WI38 (cell line): ENCODE measurements around the gene COL18A1.

ENCODE experiments used
- H3K4me3 ChIP-seq: 2 replicates; pipeline ENCODE4 v1.5.1; 2011; ENCODE audit warnings: low read depth, mild to moderate bottlenecking, control low read depth, low read length
- TF ChIP-seq, protein P1 (sequence below): IDR thresholded peaks from 2 replicates; pipeline ENCODE4 v1.5.1; 2012; ENCODE audit warnings: low read depth, mild to moderate bottlenecking, control low read depth, low read length

The COL18A1 gene

DNA sequence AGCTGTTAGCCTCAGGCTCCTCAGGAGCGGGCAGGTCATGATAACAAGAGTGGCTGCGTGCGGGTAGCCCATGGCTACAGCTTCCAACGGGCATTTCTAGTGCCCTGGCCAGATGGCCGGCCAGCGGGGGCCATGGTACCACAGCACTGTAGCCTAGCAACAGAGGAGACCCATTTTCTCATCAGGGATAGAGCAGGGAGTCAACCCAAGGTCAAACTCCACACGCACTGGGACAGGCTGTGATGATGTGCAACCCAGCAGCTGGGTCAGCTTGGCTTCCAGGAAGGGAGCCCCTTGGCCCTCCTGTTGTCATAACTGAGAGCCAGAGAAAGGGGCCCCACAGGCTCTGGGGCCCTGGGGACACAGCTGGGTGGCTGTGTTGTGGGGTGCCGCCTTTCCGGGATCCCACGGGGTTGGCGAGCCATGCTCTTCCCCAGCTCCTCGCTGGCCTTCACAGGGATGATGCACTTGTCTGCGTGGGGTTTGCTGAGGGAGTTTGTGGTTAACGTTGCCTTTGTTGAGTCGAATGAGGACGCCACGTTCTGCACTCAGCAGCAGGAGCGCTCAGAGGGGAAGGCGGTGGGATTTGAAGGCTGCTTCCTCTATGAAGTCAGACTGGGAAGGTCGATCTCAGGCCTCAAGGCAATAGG is 46.3 kb downstream of the COL18A1 start:
- TF ChIP-seq, protein P1, sequence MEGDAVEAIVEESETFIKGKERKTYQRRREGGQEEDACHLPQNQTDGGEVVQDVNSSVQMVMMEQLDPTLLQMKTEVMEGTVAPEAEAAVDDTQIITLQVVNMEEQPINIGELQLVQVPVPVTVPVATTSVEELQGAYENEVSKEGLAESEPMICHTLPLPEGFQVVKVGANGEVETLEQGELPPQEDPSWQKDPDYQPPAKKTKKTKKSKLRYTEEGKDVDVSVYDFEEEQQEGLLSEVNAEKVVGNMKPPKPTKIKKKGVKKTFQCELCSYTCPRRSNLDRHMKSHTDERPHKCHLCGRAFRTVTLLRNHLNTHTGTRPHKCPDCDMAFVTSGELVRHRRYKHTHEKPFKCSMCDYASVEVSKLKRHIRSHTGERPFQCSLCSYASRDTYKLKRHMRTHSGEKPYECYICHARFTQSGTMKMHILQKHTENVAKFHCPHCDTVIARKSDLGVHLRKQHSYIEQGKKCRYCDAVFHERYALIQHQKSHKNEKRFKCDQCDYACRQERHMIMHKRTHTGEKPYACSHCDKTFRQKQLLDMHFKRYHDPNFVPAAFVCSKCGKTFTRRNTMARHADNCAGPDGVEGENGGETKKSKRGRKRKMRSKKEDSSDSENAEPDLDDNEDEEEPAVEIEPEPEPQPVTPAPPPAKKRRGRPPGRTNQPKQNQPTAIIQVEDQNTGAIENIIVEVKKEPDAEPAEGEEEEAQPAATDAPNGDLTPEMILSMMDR = no peak

DNA sequence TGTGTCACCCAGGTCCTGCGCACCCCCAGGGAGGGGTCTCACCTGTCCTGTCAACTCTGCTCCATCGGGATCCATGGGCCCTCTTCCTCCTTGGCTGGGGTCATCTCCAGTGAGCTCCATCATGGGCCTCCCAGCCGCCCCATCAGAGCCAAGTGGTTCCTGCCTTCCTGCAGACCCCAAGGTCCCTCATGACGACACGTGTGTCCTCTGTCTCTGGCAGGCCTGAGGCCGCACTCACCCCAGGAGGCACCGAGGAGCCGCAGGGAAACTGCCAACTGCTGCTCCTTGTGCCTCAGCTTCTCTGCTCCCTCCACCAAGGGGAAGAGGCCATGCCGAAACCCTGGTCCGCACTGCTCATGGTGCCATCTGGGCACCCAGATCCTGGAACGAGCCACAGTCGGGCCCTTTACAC is 46.8 kb downstream of the COL18A1 start:
- TF ChIP-seq, protein P1 = no peak
- no peak overlapping the region for H3K4me3 ChIP-seq

More for the DNA sequence above, 46.3 kb downstream of the COL18A1 start:
- H3K4me3 ChIP-seq = no peak overlapping the region

DNA sequence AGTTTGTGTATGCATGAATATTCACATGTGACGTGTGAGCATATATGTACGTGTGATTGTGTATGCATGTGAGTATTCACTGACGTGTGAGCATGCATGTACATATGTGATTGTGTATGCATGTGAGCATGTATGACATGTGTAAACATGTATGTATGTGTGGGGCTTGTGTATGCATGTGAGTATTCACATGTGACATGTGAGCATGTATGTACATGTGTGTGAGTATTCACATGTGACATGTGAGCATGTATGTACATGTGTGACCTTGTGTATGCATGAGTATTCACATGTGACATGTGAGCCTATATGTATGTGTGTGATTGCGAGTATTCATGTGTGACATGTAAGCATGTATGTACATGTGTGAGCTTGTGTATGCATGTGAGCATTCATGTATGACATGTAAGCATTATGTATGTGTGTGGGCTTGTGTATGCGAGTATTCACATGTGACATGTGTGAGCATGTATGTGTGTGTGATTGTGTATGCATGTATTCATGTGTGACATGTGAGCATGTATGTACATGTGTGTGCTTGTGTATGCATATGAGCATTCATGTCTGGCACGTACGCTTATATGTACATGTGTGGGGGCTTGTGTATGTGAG is 47.8 kb downstream of the COL18A1 start:
- H3K4me3 ChIP-seq = no peak overlapping the region
- TF ChIP-seq, protein P1 = no peak

DNA sequence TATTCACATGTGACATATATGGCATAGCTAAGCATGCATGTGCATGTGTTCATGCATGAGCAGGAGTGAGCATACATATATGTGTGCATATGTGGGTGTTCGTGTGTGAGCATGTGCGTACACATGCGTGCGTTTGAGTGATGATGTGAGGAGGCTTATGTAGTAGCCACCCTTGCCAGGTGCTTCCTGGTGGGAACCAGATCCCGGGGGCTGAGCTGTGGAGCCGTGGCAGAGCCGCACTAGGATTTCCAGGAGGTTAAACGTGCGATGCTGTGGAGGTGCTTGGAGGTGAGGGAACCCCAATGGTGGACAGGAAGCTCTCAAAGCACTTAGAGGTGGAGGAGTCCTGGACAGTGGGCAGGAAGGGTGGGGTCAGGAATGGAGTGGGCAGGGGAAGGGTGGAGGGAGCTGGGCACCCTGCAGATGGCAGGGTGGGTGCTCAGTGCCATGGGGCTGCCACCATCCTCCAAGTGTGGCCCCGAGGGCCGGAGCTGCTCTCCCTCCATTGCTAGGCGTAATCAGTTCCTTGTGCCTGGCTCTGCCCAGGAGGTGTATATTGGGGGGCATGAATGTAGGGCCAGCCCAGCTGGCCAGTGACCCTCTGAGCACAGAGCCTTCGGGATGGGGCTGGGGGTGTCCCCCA is 48.5 kb downstream of the COL18A1 start:
- TF ChIP-seq, protein P1 = no peak

DNA sequence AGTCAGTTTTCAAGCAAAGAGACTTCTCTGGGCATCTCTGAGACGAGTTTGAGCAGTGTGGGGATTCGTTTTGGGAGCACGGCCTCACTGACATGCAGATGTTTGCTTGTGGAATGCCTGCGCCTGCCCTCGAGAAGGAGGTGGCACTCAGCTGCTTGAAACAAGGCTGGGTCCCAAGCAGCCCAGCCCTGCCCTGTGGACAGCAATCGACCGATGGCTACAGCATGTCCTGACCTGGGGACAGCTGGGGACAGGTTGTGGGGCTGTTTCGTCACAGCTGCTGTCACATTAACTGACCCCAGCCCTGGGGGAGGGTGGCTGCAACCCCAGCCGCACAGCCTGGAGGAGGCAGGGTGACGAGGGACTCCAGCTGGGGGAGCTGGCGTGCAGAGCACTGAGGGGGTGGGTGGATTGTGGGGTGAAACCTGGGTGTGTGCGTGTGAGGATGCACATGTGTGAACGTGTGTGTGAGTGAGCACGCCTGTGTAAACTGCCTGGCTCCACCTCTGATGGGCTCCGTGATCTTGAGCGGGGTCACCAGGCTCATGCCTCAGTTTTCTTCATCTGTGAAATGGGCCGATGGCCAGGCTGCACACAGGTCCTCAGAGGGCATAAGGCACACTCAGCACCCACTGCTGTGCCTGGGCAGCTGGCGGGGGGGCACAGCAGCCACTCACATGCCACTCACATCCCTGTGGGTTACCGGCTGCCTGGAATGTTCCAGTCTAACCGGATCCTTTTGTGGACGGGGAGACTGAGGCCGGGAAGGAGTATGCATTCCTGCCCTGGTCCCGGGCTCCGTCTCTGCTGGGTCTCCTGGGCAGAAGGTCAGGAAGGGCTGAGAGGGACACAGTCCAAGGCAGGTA is 49.3 kb downstream of the COL18A1 start:
- no peak overlapping the region for H3K4me3 ChIP-seq

More for the DNA sequence above, 48.5 kb downstream of the COL18A1 start:
- no peak overlapping the region for H3K4me3 ChIP-seq

DNA sequence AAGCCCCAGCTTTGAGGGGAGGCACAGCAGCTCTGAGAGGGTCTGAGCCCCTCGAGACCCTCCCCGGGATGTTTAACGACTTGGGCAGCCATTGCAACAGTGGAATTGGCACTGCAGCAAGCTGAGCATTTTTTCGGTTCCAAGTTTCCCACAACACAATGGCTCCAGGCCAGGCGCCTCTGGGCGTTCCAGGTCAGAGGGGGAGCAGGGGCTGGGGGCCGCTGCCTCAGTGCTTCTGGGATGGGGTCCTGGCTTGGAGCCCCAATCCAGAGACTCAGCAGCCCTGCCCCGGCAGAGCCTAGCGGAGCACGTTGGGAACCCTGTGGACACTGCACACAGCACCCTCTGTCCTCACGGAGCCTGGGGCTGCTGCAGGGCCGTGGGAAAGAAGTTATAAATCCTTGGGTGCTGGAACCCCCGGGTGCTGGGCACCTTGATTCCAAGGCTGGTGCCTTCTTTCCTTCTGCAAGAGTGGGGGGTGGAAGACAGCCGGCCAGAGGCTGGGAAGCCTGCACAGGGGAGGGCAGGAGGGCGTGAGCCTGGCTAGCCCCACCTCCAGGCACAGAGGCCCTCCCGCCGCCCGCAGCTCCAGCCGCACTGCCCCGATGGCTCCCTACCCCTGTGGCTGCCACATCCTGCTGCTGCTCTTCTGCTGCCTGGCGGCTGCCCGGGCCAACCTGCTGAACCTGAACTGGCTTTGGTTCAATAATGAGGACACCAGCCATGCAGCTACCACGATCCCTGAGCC is 50.1 kb downstream of the COL18A1 start:
- TF ChIP-seq, protein P1 = no peak
- peak overlapping the region; percentile 32 for H3K4me3 ChIP-seq

More for the DNA sequence above, 49.3 kb downstream of the COL18A1 start:
- TF ChIP-seq, protein P1 = no peak
